GM20000 (cell line): ENCODE data around the gene OTOS.
A peak's percentile ranks its signal among the peaks of the same experiment; 100 is the strongest.

ENCODE experiments used
- DNase-seq: peaks from one replicate; pipeline ENCODE4 v3.0.0; 2012; ENCODE audit warnings: low spot score
- CTCF ChIP-seq: IDR thresholded peaks from 2 replicates; pipeline ENCODE4 v1.5.1; 2012; ENCODE audit warnings: mild to moderate bottlenecking, control low read depth; ENCODE audit errors: extremely low read depth, missing control alignments

The OTOS gene

GRCh38 chr2:240139011-240139441 is 1.4 kb downstream of the OTOS start:
- DNase-seq, result no peak
- TF ChIP-seq CTCF, result no peak

- TF ChIP-seq CTCF, result no peak
Observed at GRCh38 chr2:240138254-240138984, 2.0 kb downstream of the OTOS start.

GRCh38 chr2:240137596-240138253 is 2.7 kb downstream of the OTOS start:
- no peak for TF ChIP-seq CTCF
- no peak for DNase-seq

More at GRCh38 chr2:240138254-240138984, 2.0 kb downstream of the OTOS start:
- no peak for DNase-seq

- DNase-seq, result peak; percentile 62
- no peak for TF ChIP-seq CTCF
Observed at GRCh38 chr2:240136671-240137292, 3.7 kb downstream of the OTOS start.

GRCh38 chr2:240136013-240136670 is 4.3 kb downstream of the OTOS start, which contains the start of gene COPS9:
Gene COPS9 (minus strand): TSS chr2:240136305. CDS start chr2:240136284, 21 bp downstream.
- no peak for TF ChIP-seq CTCF

GRCh38 chr2:240135706-240136012 is 4.8 kb downstream of the OTOS start:
- no peak for TF ChIP-seq CTCF
- no peak for DNase-seq

More at GRCh38 chr2:240136013-240136670, 4.3 kb downstream of the OTOS start, which contains the start of gene COPS9:
- peak; percentile 98 for DNase-seq
